GM23248 (cell line): ENCODE measurements around the gene ASH1L.
"Not testable (repeated sequence)": the region's sequence is repeated elsewhere in the genome, so short reads cannot be mapped to it uniquely, and the experiment has no call there.

Experiments used
- EZH2 ChIP-seq: fragments of 200-600 bp; sonication (generic); IDR thresholded peaks from 2 replicates; pipeline ENCODE4 v1.6.1; 2018; ENCODE audit warnings: antibody characterized with exemption, mild to moderate bottlenecking; ENCODE audit not compliant: insufficient read depth, poor library complexity, severe bottlenecking
- EZH2phosphoT487 ChIP-seq: fragments of 200-600 bp; sonication (generic); IDR thresholded peaks from 2 replicates; pipeline ENCODE4 v1.6.1; 2018; ENCODE audit warnings: antibody characterized with exemption, moderate library complexity, mild to moderate bottlenecking, low read depth; ENCODE audit not compliant: insufficient read depth

- not testable (repeated sequence) for TF ChIP-seq EZH2phosphoT487, EZH2
Observed at GRCh38 chr1:155488419-155488818, 74.2 kb downstream of the ASH1L start.
